ENCODE data around the gene THSD1.
"Not testable (repeated sequence)": the region's sequence is repeated elsewhere in the genome, so short reads cannot be mapped to it uniquely, and the experiment has no call there.

Gene THSD1

DNA sequence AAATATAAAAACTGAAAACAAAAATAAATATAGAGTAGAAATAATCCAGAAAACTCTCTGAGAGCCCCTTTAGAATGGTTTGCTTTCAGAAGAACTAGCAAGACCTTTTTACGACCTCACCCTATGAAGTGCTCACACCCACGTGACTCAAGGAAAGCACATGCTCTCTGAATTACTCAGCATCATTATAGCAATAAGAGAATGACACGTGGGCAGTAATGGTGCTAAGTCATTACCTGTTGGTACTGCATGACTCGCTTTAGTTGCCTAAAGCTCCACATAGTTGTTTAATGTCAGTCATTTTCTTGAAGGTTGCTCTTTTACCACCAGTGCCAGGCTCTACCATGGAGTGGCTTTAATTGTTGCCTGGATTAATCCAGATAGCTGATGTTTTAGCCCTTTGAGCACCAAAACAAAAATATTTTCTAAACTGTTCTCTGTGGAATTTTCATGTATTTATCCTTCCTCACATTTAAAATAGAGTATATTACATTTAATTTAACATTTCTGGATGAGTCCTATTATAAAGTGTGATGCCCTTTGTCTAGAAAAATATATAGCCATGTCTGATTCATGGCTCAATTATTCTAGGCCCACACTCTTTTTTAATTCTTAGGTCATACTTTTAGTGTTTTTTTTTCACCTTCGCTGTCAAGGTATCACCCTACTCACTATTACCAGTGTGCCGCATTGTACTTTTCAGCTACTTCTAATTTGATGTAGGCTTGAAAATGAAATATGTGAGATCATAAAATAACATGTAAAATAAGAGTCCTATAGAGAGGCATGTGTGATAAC lies 56.8 kb downstream of the THSD1 start:
- no peak for DNase-seq

DNA sequence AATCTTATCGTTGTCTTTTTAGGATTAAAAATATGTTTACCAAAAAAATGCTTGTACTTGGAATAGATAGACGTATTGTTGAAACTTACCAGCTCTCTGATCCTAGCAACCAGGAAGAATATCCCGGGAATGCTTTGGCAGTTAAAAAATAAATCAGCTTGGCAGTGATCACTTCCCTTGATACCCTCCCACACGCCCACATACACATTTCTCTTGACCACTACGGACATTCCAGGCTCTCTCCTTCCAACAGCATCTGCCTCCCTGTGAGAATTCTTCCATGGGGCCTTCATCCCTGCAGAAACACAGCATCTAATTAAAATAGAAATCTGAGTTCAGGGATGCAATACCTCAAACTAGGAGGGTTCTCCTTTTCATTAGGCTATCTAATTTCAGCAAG lies 57.9 kb downstream of the THSD1 start:
- no peak for DNase-seq

DNA sequence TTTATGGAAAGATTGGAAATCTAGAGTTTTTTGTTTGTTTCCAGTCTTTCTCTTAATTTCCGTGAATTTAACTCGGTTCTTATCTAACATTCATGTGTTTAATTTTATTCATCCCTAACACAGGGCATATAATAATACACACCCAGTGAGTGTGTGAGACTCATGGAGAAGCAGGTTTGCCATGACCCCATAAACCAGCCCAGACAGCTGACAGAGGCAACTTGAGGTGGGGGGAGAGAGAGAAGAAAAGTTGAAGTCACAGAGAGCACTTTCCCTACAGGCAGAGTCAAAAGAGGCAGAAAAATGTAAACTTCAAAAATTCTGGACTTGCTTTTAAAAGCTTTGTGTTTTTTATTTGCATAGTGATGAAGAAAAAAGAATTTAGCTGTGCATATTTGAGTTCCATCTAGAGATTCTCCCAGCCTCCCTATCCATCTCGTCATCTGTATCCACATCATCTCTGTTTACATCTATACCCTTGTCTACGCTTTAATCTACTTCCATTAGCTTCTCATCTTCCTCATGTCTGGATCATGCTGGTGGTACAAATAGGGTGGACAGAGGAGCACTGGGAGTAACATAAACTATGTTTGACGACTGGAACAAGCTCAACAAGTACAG lies 60.2 kb downstream of the THSD1 start:
- no peak for DNase-seq

DNA sequence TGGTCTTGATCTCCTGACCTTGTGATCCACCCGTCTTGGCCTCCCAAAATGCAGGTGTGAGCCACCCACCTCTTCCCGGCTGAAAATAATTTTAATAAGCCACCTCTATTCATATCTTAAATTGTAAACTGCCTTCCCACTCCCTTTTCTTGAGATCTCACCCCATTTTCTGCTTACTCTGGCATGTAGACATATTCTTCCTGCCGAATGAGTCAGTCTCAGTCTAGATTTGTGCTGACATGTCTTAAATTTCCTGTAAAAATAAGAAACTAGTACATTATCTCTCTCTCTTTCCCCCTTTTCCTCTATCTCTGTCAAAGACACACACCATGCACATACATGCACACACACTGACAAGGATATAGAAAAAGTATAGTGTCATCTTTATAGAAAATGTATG lies 60.9 kb downstream of the THSD1 start:
- DNase-seq = no peak

DNA sequence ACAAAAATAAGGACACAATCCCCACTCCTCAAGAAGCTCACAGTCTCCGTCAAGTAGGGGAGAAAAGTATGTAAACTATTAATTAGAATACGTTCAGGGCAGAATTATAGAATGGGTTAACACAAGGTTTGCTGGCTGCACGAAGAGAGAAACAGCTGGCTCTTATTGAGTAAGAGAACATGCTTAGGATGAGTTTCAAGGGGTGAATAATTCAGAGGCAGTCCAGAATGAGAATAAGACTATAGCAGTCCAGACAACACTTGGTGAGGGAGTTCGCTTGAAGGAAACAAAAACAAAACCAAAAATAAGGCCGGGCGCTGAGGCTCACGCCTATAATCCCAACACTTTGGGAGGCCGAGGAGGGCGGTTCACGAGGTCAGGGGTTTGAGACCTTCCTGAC lies 61.9 kb downstream of the THSD1 start:
- no peak for DNase-seq

DNA sequence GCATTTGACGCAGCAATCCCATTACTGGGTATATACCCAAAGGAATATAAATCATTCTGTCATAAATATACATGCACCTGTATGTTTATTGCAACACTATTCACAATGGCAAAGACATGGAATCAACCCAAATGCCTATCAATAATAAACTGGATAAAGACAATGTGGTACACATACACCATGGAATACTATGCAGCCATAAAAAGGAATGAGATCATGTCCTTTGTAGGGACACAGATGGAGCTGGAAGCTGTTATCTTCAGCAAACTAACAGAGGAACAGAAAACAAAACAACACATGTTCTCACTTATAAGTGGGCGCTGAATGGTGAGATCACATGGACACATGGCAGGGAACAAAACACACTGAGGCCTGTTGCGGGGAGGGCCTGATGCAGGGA lies 63.8 kb downstream of the THSD1 start:
- not testable (repeated sequence) for DNase-seq

DNA sequence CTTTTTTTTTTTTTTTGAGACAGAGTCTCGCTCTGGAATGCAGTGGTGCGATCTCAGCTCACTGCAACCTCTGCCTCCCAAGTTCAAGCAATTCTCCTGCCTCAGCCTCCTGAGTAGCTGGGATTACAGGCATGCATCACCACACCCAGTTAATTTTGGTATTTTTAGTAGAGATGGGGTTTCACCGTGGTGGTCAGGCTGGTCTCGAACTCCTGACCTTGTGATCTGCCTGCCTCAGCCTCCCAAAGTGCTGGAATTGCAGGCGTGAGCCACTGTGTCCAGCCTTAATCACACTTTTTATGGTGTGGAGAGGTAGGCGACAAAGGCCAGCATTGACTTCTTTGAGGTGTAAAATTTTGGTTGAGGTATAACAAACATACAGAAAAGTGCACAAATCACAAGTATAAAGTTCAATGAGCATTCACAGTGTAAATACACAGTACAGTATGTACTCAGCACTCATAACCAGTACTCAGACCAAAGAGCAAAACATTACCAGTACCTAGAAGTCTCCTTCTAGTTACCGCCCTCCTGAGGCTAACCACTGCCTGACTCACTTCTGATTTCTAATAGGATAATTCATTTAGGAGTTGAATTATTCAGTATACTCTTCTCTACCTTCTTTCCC lies 68.0 kb downstream of the THSD1 start:
- not testable (repeated sequence) for DNase-seq

DNA sequence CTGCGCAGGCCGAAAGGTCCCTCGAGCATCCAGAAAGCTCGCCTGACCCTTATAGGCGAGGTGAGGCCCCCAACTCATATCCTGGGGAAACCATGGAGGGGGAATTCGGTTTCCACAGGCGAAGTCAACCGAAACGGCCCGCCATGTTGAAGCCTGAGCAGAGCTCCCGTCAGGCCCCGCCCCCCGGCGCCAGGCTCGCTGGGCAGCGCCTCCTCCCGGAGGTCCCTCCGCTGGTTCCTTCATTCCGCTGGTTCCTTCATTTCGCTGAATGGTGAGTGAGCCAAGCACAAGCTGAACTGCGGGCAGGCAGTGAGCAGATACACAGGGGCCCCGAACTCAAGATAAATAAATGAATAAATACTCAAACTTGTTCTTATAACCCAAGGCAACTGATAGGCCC lies 71.9 kb downstream of the THSD1 start:
- not testable (repeated sequence) for DNase-seq

DNA sequence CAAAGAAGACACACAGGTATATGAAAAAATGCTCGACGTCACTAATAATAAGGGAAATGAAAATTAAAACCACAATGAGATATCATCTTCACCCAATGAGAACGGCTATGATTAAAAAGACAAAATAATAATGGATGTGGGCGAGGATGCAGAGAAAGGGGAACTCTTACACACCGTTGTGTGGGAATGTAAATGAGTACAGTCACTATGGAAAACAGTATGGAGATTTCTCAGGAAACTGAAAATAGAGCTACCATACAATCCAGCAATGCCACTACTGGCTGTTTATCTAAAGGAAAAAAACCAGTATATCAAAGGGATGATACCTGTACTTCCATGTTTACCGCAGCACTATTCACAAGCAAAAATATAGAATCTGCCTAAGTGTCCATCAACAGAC lies 74.1 kb downstream of the THSD1 start:
- not testable (repeated sequence) for DNase-seq
